Activated CD4-positive, alpha-beta T cell treated with anti-CD3 and anti-CD28 coated beads for 36 hours (primary cell): ENCODE data around the gene INSR. TPM values are rescaled to one million over a fixed set of nuclear protein-coding genes. Genes with fewer than 3 reads are reported as not detected.
"Not testable (repeated sequence)": the region's sequence is repeated elsewhere in the genome, so short reads cannot be mapped to it uniquely, and the experiment has no call there.

Experiments
- ATAC-seq: fragments of 200-7000 bp; cut with Tn5 transposase; one replicate; pipeline ENCODE4 v1.10.0; 2021; ENCODE audit warnings: mild to moderate bottlenecking, moderate library complexity
- CTCF ChIA-PET: fragments of 350-600 bp; sonication (Branson Sonifier 250); formaldehyde crosslinking; loops from one replicate; lab custom pipeline; 2021; ENCODE audit warnings: antibody characterized with exemption; lab: Charles Lee
- POLR2A ChIA-PET: fragments of 350-600 bp; sonication (Branson Sonifier 250); formaldehyde crosslinking; loops from one replicate; lab custom pipeline; 2021; ENCODE audit warnings: antibody characterized with exemption, inconsistent platforms; lab: Charles Lee
- DNase-seq: peaks from one replicate; pipeline ENCODE4 v3.0.0-alpha.2; 2020
- H3K27ac Mint-ChIP-seq: one replicate; pipeline ENCODE4 v1.8.0; 2021; ENCODE audit warnings: mixed read lengths
- H3K27me3 Mint-ChIP-seq: one replicate; pipeline ENCODE4 v1.8.0; 2021; ENCODE audit warnings: mixed read lengths
- H3K36me3 Mint-ChIP-seq: one replicate; pipeline ENCODE4 v1.8.0; 2021; ENCODE audit warnings: low read depth, mixed read lengths
- H3K4me1 Mint-ChIP-seq: one replicate; pipeline ENCODE4 v1.8.0; 2021; ENCODE audit warnings: mixed read lengths
- H3K4me3 Mint-ChIP-seq: one replicate; pipeline ENCODE4 v1.8.0; 2021; ENCODE audit warnings: mild to moderate bottlenecking, moderate library complexity, mixed read lengths
- H3K9me3 Mint-ChIP-seq: one replicate; pipeline ENCODE4 v1.8.0; 2021; ENCODE audit warnings: low read depth, mixed read lengths
- intact Hi-C, 2 experiments: fragments of 100-400 bp; cut with DNase I in 1 of 2; cut with micrococcal nuclease in 1 of 2; formaldehyde crosslinking; loops; one replicate each; pipeline versions ENCODE4 v1.14.2 to v1.15.1; 2022 to 2024; cut with DNase I, micrococcal nuclease
- total RNA-seq, 2 experiments: library from RNA; stranded (reverse); gene quantifications; one replicate each; pipeline ENCODE4 v1.2.3, GENCODE V29; 2021

INSR gene
- total RNA-seq, 2 experiments from 2014 or later = 3.5 to 4.2 TPM

DNA sequence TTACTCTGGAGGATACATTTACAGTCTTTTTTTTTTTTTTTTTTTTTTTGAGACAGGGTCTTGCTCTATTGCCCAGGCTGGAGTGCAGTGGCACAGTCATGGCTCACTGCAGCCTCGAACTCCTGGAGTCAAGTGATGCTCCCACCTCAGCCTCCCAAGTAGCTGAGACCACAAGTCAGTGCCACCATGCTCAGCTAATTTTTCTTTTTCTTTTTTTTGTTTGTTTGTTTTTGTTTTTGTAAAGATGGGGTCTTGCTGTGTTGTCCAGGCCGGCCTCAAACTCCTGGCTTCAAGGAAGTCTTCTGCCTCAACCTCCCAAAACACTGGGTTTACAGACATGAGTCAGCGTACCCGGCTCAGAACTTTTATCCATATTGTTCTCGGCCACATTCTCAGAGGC lies 64.5 kb downstream of the INSR start:
- CTCF ChIA-PET = interaction anchor here (1.2 to 1.6 kb wide), 2 partner anchors 31 to 85 kb away, joined by 3 read pairs; no protein-coding TSS in a partner anchor
- H3K4me3 Mint-ChIP-seq = no peak overlapping the region
- no peak overlapping the region for H3K27ac Mint-ChIP-seq

DNA sequence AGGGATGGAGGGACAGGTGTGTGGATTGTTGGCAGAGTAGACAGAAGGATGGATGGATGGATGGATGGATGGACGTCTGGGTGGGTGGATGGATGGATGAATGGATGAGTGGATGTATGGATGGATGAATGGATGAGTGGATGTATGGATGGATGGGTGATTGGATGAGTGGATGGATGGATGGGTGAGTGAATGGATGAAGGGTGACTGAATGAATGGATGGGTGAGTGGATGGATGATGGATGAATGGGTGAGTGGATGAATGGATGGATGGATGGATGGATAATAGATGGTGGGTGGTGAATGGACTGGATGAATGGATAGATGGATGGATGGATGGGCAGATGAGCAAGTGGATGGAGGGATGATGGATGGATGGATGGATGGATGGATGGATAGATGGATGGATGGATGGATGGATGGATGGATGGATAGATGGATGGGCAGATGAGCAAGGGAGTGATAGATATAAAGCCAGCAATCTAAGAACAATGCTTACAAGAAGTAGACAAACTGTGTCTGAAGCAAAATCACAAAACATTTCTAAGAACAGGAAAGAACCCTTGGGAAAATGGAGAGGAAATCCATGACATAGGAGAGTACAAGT lies 65.2 kb downstream of the INSR start:
- intact Hi-C loops = no loop called here
- ChIA-PET POLR2A (no interaction called here), CTCF (no interaction called here)
- DNase-seq (no peak), ATAC-seq (no peak)
- Mint-ChIP-seq H3K27me3 (peaks cover 10% of the 10 kb centered on the region), H3K27ac (no peak overlapping the region), H3K9me3 (no peaks in the 10 kb centered on the region), H3K4me3 (no peak overlapping the region), H3K4me1 (peaks cover 8% of the 10 kb centered on the region), H3K36me3 (no peaks in the 10 kb centered on the region)

More for the DNA sequence above, 64.5 kb downstream of the INSR start:
- ATAC-seq (no peak), DNase-seq (no peak)
- POLR2A ChIA-PET = no interaction called here
- Mint-ChIP-seq H3K4me1 (peaks cover 8% of the 10 kb centered on the region), H3K36me3 (no peaks in the 10 kb centered on the region), H3K9me3 (no peaks in the 10 kb centered on the region), H3K27me3 (peaks cover 7% of the 10 kb centered on the region)
- intact Hi-C loops = no loop called here

DNA sequence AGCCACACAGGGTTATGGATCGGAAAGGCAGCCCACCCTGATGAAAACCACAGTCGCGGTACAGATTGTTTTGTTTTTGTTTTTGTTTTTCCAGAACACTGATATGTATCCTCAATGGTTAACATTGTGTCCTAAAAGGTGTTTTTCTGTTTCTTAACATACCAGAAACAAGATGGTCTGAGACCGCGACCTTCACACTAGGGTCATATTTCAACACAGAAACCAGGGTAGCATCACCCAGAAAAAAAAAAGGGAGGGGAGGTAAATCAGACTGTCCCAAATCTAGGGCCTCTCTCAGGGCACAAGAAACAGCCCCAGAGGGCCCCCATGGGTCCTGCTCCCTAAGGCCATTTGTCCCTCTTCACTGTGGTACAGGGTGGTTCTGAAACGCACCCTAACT lies 66.5 kb downstream of the INSR start:
- Mint-ChIP-seq H3K4me1 (peaks cover 8% of the 10 kb centered on the region), H3K36me3 (no peaks in the 10 kb centered on the region), H3K4me3 (no peak overlapping the region), H3K27ac (no peak overlapping the region), H3K9me3 (no peaks in the 10 kb centered on the region), H3K27me3 (peaks cover 10% of the 10 kb centered on the region)
- ChIA-PET POLR2A (no interaction called here), CTCF (no interaction called here)
- no peak for DNase-seq
- no peak for ATAC-seq
- intact Hi-C loops = no loop called here

DNA sequence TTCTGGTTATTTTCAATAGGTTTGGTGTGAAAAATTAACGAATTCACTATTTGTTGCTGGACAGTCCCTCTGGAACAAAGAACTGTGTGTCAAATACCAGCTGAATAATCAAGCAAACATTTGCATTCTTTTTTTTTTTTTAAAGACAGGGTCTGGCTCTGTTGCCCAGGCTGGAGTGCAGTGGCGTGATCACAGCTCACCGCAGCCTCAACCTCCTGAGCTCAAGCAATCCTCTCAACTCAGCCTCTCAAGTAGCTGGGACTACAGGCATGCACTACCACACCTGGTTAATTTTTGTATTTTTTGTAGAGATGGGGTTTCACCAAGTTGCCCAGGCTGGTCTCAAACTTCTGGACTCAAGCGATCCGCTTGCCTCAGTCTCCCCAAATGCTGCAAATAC lies 67.1 kb downstream of the INSR start:
- H3K4me1 Mint-ChIP-seq, intact Hi-C loops, H3K27ac Mint-ChIP-seq, DNase-seq, POLR2A ChIA-PET, H3K9me3 Mint-ChIP-seq, ATAC-seq, H3K27me3 Mint-ChIP-seq, H3K4me3 Mint-ChIP-seq, H3K36me3 Mint-ChIP-seq: not testable (repeated sequence)
- CTCF ChIA-PET = interaction anchor here (0.8 kb wide), 1 partner anchor 63 kb away, joined by 6 read pairs; no protein-coding TSS in a partner anchor

DNA sequence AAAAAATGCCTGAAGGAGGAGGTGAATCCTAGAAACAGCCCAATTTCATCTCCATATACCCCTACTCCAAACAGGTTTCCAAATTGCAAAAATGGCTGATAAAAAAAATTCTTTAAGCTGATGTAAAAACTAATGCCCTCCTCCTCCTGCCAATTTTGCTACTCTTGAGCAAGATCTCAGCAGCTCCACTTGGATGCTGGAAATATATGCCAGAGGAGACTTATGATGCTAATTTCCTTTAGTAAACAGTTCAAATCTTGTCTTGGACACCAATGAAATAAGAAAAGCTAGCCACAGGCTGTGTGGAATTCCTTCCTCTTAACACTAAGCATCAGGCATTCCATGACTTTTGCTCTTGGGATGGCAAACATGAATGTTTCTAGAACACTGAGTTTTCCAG lies 67.5 kb downstream of the INSR start:
- H3K27ac Mint-ChIP-seq = no peak overlapping the region
- peaks cover 10% of the 10 kb centered on the region for H3K27me3 Mint-ChIP-seq
- CTCF ChIA-PET = interaction anchor here (0.8 kb wide), 1 partner anchor 63 kb away, joined by 6 read pairs; no protein-coding TSS in a partner anchor
- no peak overlapping the region for H3K4me3 Mint-ChIP-seq
- no peaks in the 10 kb centered on the region for H3K36me3 Mint-ChIP-seq
- intact Hi-C loops = no loop called here
- POLR2A ChIA-PET = no interaction called here
- DNase-seq (no peak), ATAC-seq (no peak)
- H3K4me1 Mint-ChIP-seq = peaks cover 8% of the 10 kb centered on the region
- H3K9me3 Mint-ChIP-seq = no peaks in the 10 kb centered on the region

DNA sequence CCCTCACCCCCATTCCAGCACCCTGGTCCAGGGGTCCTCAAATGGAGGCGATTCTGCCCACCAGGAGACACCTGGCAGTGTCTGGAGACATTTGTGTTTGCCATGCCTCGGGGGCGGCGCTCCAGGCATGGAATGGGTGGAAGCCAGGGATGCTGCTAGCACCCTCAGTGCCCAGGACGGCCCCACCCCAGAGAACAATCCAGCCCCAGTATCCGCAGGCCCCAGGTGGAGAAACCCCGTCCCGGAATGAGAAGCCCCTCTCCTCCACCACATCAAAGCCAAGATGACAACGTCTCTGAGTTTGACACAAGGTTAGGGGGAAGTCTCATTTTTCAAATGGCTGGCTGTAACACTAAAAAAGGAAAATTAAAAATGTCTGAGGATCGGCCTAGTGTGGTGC lies 68.5 kb downstream of the INSR start:
- H3K9me3 Mint-ChIP-seq = no peaks in the 10 kb centered on the region
- ATAC-seq = no peak
- intact Hi-C loops = no loop called here
- no peaks in the 10 kb centered on the region for H3K36me3 Mint-ChIP-seq
- H3K4me1 Mint-ChIP-seq = peaks cover 8% of the 10 kb centered on the region
- ChIA-PET POLR2A (no interaction called here), CTCF (no interaction called here)
- H3K4me3 Mint-ChIP-seq = no peak overlapping the region
- H3K27me3 Mint-ChIP-seq = peaks cover 10% of the 10 kb centered on the region
- no peak for DNase-seq
- H3K27ac Mint-ChIP-seq = no peak overlapping the region

DNA sequence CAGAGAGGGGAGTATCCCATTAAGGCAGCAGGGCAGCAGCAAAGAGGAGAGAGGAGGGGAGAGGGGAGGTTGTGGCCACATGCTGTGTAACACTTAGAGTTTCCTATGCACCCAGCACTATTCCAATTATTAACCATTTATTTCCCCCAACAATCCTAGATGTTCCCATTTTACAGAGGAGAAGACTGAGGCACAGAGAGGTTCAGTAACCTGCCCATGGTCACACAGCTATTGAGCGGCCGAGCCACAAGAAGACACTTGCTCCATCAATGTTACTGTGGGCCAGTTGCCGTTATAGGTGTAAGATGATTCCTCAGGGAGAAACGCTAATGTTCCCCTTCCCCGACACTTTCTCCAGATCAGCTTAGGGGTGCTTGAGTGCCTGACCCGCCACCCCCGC lies 69.2 kb downstream of the INSR start:
- Mint-ChIP-seq H3K9me3 (no peaks in the 10 kb centered on the region), H3K27me3 (peaks cover 10% of the 10 kb centered on the region), H3K27ac (no peak overlapping the region), H3K4me3 (no peak overlapping the region), H3K4me1 (peaks cover 8% of the 10 kb centered on the region), H3K36me3 (no peaks in the 10 kb centered on the region)
- ChIA-PET POLR2A (no interaction called here), CTCF (no interaction called here)
- DNase-seq (no peak), ATAC-seq (no peak)
- intact Hi-C loops = no loop called here

DNA sequence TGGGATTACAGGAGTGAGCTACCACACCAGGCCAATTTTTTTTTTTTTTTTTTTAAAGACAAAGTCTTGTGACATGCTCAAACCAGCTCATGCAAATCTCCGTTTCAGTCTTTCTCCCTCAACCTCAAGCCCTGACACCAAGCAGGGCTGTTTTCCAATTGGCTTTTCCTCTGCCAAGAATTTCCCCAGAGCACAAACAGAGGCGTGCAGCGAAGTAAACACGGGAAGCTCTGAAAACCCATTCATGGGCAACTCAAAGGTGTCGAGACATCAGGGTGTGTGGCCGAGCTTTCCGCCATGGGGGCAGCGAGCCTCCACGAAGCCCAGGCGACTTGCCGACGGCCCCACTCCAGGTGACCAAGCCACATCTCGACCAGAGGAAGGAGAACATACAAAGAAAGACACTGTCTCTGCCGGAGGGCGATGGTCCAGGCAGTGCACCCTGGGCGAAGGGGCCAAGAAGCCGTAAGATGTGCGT lies 70.0 kb downstream of the INSR start:
- POLR2A ChIA-PET = interaction anchor here (0.6 kb wide), 1 partner anchor 312 kb away, joined by 5 read pairs; no protein-coding TSS in a partner anchor
- intact Hi-C loops = no loop called here
- DNase-seq = no peak
- Mint-ChIP-seq H3K4me1 (peaks cover 8% of the 10 kb centered on the region), H3K27ac (no peak overlapping the region), H3K27me3 (peaks cover 10% of the 10 kb centered on the region), H3K4me3 (no peak overlapping the region), H3K36me3 (no peaks in the 10 kb centered on the region), H3K9me3 (no peaks in the 10 kb centered on the region)
- no peak for ATAC-seq
- CTCF ChIA-PET = interaction anchor here (1.0 kb wide), 1 partner anchor 15 kb away, joined by 3 read pairs; no protein-coding TSS in a partner anchor

DNA sequence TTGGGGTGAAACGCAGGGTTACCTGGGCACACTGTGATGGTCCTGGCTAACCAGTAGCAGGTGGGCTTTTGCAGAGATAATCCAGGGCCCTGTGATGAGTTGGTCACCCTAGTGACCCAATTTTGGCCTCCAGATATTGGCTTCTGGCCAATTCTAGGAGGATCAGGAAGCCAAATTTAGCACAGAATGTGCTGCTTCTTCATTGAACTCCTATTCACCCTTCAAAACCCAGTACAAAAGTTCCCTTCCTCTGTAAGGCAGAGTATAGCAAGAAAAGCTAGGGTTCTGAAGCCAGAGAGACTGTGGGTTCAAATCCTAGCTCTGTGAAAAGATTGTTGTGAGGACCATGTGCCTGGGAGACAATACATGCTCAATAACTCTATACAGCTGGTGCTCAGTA lies 70.8 kb downstream of the INSR start:
- ATAC-seq (no peak), DNase-seq (no peak)
- peaks cover 8% of the 10 kb centered on the region for H3K27me3 Mint-ChIP-seq
- POLR2A ChIA-PET = interaction anchor here (0.6 kb wide), 1 partner anchor 311 kb away, joined by 5 read pairs; no protein-coding TSS in a partner anchor
- no peaks in the 10 kb centered on the region for H3K9me3 Mint-ChIP-seq
- CTCF ChIA-PET = interaction anchor here (1.0 kb wide), 1 partner anchor 16 kb away, joined by 3 read pairs; no protein-coding TSS in a partner anchor
- no peak overlapping the region for H3K4me3 Mint-ChIP-seq
- no peak overlapping the region for H3K27ac Mint-ChIP-seq
- no peaks in the 10 kb centered on the region for H3K36me3 Mint-ChIP-seq
- peaks cover 8% of the 10 kb centered on the region for H3K4me1 Mint-ChIP-seq
- intact Hi-C loops = no loop called here

DNA sequence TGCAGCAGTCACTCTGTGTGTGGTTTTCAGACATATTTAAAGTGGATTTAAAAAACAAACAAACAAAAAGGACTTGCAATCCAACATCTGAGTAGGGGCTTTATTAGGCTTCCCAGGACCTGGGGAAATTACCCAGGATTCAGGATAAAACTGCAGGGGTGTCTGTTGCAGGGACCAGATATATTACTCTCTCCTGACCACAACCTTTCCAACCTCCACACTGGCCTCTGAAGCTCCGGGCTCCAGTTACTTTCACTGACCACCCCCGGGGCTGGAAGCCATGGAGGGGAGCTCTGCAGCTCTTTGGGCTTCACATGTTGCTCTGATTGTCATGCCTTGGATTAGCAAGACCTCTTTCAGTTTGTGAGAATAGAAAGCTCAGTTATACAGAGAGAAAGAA lies 75.2 kb downstream of the INSR start:
- no peaks in the 10 kb centered on the region for H3K9me3 Mint-ChIP-seq
- ChIA-PET CTCF (interaction anchor here (0.5 to 0.6 kb wide), 2 partner anchors 82 to 120 kb away, joined by 3 to 4 read pairs; no protein-coding TSS in a partner anchor), POLR2A (no interaction called here)
- H3K4me1 Mint-ChIP-seq = peaks cover 35% of the 10 kb centered on the region
- intact Hi-C loops = no loop called here
- ATAC-seq (no peak), DNase-seq (no peak)
- peaks cover 2% of the 10 kb centered on the region for H3K27me3 Mint-ChIP-seq
- no peaks in the 10 kb centered on the region for H3K36me3 Mint-ChIP-seq
- no peak overlapping the region for H3K27ac Mint-ChIP-seq
- no peak overlapping the region for H3K4me3 Mint-ChIP-seq

DNA sequence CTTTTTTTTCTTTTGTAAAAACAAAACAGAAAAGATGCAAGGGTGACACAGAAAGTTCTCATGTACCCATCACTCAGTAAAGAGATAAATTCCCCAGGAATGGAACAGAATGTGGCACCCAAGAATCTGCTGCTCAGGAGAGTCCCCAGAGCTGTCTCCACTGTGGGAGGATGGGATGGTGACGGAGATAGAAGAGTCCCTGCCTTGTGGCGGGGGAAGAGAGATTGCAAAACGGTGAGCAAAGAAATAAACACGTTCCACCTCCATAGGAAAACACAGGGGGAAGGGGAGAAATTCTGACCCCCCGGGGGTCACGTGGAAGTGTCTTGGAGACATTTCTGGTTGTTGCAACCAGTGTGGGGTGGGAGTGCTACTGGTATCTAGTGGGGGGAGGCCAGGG lies 76.4 kb downstream of the INSR start:
- H3K9me3 Mint-ChIP-seq = no peaks in the 10 kb centered on the region
- no peak overlapping the region for H3K4me3 Mint-ChIP-seq
- H3K36me3 Mint-ChIP-seq = no peaks in the 10 kb centered on the region
- POLR2A ChIA-PET = no interaction called here
- no peak for ATAC-seq
- intact Hi-C loops = no loop called here
- no peak overlapping the region for H3K27ac Mint-ChIP-seq
- CTCF ChIA-PET = no interaction called here
- DNase-seq = no peak
- peaks cover 44% of the 10 kb centered on the region for H3K4me1 Mint-ChIP-seq
- H3K27me3 Mint-ChIP-seq = peaks cover 2% of the 10 kb centered on the region

DNA sequence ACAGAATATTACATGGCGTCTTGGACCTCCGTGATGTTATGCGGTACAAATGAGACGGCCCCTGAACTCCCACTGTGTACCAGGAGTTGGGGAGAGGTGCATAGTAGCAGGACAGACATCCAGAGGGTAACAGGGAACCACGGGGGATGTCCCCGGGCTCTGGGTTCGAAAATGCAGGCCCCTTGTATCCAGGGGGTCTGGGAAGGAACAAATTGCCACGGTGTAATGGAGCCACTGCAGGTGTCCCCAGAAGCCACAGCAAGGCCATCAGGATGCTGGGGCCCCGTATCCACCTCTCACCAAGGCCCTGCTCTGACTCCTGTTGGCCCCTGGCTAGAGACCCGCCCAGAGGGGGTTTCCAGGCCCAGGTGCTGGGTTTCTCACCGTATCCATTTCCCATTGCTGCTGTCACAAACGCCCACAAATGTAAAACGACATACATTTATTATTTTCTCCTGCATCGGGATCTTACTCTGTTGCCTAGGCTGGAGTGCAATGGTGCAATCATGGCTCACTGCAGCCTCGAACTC lies 77.8 kb downstream of the INSR start:
- CTCF ChIA-PET = no interaction called here
- Mint-ChIP-seq H3K36me3 (no peaks in the 10 kb centered on the region), H3K27me3 (peaks cover 3% of the 10 kb centered on the region), H3K4me1 (peaks cover 44% of the 10 kb centered on the region), H3K27ac (peak overlapping the region; percentile 63), H3K4me3 (no peak overlapping the region), H3K9me3 (no peaks in the 10 kb centered on the region)
- POLR2A ChIA-PET = no interaction called here
- DNase-seq (peak; percentile 78), ATAC-seq (peak; percentile 78)
- intact Hi-C loops = no loop called here
